Stimulated activated CD8-positive, alpha-beta memory T cell treated with anti-CD3 and anti-CD28 coated beads, Interleukin-2, amount 100 ng/mL, for 48 hours (primary cell): ENCODE measurements around the gene CACNA1C.
A peak's percentile ranks its signal among the peaks of the same experiment; 100 is the strongest.

Experiments
- DNase-seq, 2 donors: peaks; one replicate each; pipeline ENCODE4 v3.0.0-alpha.2; 2020; ENCODE audit warnings: low read depth in 2 of 2

CACNA1C gene

DNA sequence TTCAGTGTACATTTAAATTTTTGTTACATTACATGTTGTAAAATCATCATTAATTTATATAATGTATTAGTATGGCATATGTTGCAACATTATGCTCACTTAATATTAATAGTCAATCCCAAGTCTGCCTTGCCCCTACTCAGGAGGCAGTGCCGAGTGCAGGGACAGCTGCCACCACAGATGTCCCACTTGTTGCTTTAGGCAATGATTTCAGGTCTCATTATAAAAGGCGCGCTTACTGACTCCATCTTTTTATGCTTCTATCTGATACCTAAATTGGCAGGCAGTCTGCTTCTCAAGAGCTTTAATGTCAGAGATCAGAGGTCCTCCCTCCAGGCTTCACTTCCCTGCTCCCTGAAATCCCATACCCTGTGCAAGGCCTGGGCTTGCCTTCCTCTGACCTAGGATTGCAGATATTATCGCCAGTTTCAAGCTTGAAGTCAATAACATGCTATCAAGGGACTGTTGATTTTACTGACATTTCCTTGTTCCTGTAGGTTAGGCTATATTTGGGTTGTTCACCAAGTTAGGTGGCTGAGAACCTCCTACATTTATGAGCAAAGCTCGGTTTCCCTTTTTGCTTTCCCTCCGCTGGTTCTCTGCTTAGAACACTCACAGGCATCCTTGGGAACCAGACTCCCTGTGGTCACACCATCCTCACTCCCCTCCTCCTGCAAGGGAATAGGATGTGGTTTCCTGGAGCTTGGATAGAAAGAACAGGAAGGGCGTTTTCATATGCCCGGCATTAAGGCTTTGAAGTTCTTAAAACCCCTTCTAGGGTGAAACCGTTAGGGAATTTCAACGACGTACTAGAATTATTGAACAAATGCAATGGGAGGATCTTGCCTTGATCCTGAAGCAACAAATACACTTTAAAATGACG is 533.6 kb downstream of the CACNA1C start:
- DNase-seq: no peak

GRCh38 chr12:2588345-2588744 is 535.6 kb downstream of the CACNA1C start:
- DNase-seq: no peak

- DNase-seq: no peak
These were observed 536.6 kb downstream of the CACNA1C start for GRCh38 chr12:2589381-2589780.

DNA sequence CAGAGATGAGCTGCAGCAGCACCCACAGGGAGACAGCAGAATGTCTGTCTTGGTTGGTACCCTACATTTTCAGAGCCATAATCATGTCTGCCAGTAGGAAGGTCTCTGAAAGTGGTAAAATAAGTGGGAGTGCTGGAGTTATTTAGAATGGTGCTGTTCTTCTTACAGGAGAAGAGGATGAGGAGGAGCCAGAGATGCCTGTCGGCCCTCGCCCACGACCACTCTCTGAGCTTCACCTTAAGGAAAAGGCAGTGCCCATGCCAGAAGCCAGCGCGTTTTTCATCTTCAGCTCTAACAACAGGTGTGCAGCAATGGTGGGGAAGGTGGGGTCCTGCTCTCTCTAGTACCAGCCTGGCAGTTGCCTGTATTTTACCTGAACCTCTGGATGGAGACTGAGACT is 540.3 kb downstream of the CACNA1C start:
- no peak for DNase-seq

- no peak for DNase-seq
These were observed 543.7 kb downstream of the CACNA1C start for GRCh38 chr12:2596441-2596840.

DNA sequence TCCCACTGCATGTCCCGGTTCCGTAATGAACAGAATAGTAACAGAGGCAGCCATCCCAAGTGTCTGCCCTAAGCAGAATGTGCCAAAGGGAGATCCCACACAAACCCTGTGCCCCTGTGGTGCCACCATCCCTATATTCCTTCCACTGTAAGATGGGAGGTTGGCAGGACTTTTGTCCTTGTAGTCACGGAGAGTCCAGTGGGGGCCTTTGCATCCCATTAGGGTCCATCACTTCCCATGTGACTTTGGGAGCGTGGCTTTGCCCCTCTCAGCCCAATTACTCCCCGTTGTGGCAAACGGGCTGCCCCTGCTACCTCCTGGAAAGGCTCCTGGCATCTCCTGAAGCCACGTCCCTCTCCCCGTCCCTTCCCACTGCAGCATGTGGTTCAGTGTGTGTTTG is 552.5 kb downstream of the CACNA1C start:
- no peak for DNase-seq

GRCh38 chr12:2606186-2606910 is 553.6 kb downstream of the CACNA1C start:
- no peak for DNase-seq

- no peak for DNase-seq
These were observed 555.3 kb downstream of the CACNA1C start for GRCh38 chr12:2607881-2608607.

DNA sequence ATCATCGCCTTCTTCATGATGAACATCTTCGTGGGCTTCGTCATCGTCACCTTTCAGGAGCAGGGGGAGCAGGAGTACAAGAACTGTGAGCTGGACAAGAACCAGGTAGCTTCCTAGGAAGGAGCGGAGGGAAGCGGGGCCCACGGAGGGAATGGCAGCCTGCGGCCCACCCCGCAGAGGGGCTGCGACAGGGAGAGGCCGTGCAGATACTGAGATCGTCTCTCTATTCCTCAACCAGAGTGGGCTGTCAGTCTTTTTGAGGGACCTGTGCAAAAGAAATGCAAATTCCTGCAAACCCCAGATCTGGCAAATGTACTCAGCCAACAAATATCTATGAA is 555.8 kb downstream of the CACNA1C start:
- DNase-seq: no peak

GRCh38 chr12:2609020-2609419 is 556.2 kb downstream of the CACNA1C start:
- DNase-seq: no peak

DNA sequence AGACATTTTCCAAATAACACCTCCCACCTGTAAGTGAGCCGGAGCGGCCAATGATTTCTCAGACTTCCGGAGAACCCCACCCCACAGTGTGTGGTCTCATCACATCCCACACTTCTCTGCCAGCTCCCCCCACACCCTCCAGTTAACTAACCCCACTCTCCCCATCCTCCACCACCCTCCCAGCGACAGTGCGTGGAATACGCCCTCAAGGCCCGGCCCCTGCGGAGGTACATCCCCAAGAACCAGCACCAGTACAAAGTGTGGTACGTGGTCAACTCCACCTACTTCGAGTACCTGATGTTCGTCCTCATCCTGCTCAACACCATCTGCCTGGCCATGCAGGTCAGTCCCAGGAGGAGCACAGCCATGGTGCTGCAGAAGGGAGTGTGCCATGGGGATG is 557.6 kb downstream of the CACNA1C start:
- DNase-seq: no peak

DNA sequence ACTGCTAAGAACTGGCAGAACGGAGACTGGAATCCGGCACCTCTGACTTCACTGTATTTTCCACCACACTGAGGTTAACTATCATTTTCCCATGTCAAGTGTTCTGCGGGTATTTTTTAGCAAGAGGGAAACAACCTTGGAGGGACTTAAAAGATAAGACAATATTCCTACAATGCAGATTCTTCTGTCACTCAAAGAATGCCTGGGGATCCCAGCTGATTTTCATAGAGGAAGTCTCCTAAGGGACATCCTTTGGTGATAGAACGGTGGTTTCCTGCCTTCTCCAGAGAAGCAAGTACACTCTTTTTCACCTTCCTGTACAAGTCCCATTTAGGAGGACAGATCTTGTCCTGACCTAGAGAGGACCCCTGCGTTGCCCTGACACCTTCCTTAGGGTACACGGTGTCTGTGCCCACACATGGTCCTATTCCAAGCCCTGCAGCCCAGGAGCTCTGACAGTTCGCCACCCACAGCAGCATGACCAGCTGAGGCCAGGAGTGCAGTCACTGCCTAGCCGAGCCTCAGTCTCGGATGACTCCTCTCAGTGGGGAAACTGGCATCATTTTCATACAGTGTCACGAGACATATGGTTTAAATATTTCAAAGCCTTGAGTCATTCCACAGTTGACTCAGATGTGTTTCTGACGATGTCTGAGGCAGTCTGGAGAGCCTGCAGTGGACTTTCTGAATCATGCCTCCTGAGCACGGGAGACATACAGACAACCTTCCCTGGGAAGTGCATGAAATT is 560.7 kb downstream of the CACNA1C start:
- peak; percentile 30 to 44 for DNase-seq

GRCh38 chr12:2614341-2614740 is 561.6 kb downstream of the CACNA1C start:
- no peak for DNase-seq

DNA sequence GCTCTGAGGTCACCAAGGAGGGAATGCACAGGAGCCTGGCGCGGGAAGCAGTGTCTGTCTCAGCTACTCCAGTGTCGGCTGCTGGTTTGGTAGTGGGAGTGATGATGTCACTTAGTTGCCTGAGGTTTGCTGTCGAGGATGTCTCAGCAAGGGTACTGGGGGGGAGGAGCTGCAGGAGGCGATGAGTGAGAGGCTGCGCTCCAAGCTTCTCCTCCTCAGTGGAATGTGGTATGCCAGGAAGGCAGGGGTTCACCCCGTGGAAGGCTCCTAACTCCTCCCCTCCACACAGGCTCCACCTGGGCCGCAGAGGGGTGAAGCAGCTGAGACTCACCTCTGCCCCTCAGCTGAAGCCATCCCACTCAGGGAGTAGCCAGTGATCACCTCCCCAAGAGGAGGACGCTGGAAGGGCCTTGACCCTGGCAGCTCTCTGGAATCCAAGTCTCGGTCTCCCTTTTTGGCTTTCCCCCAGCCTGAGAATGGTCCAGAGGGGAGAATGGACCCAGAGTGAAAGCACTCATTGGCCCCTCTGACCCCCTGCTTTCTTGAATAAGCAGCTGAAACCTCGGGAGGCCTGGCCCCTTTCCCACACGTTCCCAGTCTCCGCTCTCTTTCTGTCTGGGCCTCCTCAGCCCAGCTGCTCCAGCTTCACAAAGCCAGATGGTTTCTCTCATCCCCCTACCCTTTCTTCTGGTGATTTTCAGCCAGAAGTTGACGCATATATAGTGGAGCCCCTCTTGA is 563.0 kb downstream of the CACNA1C start:
- DNase-seq: no peak

- no peak for DNase-seq
These were observed 564.0 kb downstream of the CACNA1C start for GRCh38 chr12:2616763-2617162.

DNA sequence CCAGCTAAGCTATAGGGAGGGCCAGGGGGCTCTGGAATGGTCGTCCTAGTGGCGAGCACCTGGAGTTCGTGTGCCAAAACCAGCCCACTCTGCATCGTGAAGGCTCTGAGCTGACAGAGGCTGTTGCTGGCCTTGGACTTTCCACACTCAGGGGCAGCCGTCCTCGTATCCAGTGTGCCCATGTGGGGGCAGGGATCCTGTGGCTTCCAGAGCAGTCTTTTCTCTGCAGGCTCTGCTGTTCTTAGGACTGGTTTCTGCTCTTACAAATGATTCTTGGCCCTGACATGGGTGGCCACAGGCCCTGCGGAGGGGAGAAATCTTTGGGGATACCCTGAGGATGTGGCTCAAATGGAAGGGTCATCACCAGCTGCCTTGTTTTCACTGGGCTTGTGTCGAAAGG is 564.6 kb downstream of the CACNA1C start:
- DNase-seq: no peak

GRCh38 chr12:2618291-2618995 is 565.7 kb downstream of the CACNA1C start:
- DNase-seq: no peak

DNA sequence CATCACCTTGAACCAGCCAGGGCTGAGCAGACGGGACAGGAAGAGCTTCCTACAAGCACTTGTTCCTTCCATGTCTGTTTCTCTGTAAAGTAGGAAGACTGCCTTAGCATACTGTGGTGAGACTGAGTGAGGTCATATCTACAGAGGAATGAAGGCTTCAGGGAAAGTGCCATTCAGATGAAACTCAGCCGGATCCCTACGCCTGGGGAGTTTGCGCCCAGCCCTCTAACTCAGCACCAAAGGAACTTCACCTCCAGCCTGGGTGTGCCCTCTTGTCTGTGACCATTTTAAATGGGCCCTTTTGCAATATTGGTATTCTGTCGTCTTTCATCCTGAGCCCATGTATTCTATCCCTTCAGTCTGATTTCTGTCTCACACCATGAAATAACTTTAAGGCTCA is 566.3 kb downstream of the CACNA1C start:
- DNase-seq: no peak

- no peak for DNase-seq
These were observed 569.7 kb downstream of the CACNA1C start for GRCh38 chr12:2622460-2622859.

DNA sequence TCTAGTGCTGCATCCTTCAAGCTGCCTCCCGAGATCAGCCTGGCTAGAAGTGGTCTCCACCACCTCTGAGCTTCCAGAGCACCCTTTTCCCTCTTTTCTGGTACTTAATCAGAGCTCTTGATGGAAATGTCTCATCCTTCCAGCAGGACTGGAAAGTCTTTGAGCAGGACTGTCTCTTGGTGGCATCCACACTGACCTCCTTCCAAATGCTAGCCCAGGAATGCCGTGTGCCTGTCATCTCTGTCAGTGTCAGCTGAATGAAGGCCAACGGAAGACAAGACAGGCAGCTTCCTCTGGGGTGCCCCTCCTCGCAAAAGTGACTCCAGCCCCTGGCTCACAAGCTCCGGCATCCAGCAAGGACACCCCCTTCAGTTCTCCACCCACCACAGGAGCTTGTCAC is 570.7 kb downstream of the CACNA1C start:
- DNase-seq: no peak
